ENCODE data around the gene CCSAP.
A peak's percentile ranks its signal among the peaks of the same experiment; 100 is the strongest.

Gene CCSAP

DNA sequence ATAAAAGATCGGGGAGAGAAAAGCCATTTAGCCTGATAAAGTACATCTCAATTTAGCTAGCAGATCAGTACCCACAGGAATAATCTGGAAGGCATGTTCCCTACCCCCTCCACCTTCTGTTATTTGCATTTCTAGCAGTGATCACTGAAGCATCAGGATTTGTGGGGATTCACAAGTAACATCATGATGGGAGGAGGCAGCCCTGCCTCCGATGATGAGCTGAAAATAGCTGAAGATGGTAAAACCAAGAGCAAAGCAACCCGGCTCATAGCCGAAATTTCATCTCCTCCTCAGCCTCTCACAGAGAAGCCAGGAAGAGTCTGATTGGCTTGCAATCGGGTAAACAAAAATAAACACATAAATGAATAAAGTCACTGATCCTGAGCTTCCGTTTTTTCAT, 2.4 kb downstream of the CCSAP start:
- Histone ChIP-seq H3K27me3 (ENCODE audit: low read depth, low read length) (peaks cover 14% of the 10 kb centered on the region), H2AFZ (ENCODE audit: low read depth, low read length) (no peak overlapping the region), H3K4me1 (ENCODE audit: low read length) (peaks cover 27% of the 10 kb centered on the region), H3K79me2 (ENCODE audit: low read length) (peaks cover 43% of the 10 kb centered on the region), H3K36me3 (replicated peaks; ENCODE audit: low read depth, low read length) (peaks cover 4% of the 10 kb centered on the region), H4K20me1 (ENCODE audit: insufficient read depth, low read length) (peaks cover 15% of the 10 kb centered on the region), H3K4me2 (ENCODE audit: low read length) (peak overlapping the region; percentile 49), H3K4me3 (ENCODE audit: low read length) (peak overlapping the region; percentile 46), H3K27ac (ENCODE audit: low read length) (no peak overlapping the region), H3K9ac (ENCODE audit: low read length) (no peak overlapping the region), H3K9me3 (ENCODE audit: insufficient read depth, low read length) (no peaks in the 10 kb centered on the region)
- TF ChIP-seq, protein P1, sequence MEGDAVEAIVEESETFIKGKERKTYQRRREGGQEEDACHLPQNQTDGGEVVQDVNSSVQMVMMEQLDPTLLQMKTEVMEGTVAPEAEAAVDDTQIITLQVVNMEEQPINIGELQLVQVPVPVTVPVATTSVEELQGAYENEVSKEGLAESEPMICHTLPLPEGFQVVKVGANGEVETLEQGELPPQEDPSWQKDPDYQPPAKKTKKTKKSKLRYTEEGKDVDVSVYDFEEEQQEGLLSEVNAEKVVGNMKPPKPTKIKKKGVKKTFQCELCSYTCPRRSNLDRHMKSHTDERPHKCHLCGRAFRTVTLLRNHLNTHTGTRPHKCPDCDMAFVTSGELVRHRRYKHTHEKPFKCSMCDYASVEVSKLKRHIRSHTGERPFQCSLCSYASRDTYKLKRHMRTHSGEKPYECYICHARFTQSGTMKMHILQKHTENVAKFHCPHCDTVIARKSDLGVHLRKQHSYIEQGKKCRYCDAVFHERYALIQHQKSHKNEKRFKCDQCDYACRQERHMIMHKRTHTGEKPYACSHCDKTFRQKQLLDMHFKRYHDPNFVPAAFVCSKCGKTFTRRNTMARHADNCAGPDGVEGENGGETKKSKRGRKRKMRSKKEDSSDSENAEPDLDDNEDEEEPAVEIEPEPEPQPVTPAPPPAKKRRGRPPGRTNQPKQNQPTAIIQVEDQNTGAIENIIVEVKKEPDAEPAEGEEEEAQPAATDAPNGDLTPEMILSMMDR (IDR thresholded peaks at IDR 0.05; ENCODE audit: low read depth, low read length), result no peak
- no peak for TF ChIP-seq EZH2phosphoT487 (IDR thresholded peaks at IDR 0.05; ENCODE audit: low read depth)

DNA sequence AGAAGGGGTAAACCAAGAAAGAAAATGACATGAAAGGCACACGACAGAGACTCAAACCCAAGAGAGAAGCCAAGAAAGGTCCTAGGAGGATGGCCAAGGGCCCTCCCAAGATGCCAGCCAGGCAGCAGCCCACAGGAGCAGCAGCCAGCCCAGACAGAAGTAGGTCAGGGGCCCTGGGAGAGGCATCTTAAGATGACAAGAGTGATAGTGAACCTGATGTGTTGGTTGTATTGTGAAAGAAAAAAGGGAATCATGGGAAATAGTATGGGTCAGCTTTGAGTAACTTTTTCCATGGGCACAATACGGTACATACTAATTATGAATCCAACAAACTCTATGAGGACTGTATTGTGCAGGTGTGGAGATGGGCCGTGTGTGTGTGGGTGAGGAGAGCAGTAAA, 3.3 kb downstream of the CCSAP start:
- H3K9me3 ChIP-seq (ENCODE audit: insufficient read depth, low read length), result no peaks in the 10 kb centered on the region
- no peak overlapping the region for H3K27ac ChIP-seq (ENCODE audit: low read length)
- no peak overlapping the region for H3K4me3 ChIP-seq (ENCODE audit: low read length)
- no peak overlapping the region for H3K9ac ChIP-seq (ENCODE audit: low read length)
- no peak overlapping the region for H2AFZ ChIP-seq (ENCODE audit: low read depth, low read length)
- H3K27me3 ChIP-seq (ENCODE audit: low read depth, low read length), result peaks cover 5% of the 10 kb centered on the region
- H3K4me2 ChIP-seq (ENCODE audit: low read length), result no peak overlapping the region
- no peak for TF ChIP-seq EZH2phosphoT487 (IDR thresholded peaks at IDR 0.05; ENCODE audit: low read depth)
- TF ChIP-seq, protein P1 (IDR thresholded peaks at IDR 0.05; ENCODE audit: low read depth, low read length), result no peak
- peaks cover 4% of the 10 kb centered on the region for H3K36me3 ChIP-seq (replicated peaks; ENCODE audit: low read depth, low read length)
- peaks cover 44% of the 10 kb centered on the region for H3K79me2 ChIP-seq (ENCODE audit: low read length)
- peaks cover 27% of the 10 kb centered on the region for H3K4me1 ChIP-seq (ENCODE audit: low read length)
- peaks cover 15% of the 10 kb centered on the region for H4K20me1 ChIP-seq (ENCODE audit: insufficient read depth, low read length)

DNA sequence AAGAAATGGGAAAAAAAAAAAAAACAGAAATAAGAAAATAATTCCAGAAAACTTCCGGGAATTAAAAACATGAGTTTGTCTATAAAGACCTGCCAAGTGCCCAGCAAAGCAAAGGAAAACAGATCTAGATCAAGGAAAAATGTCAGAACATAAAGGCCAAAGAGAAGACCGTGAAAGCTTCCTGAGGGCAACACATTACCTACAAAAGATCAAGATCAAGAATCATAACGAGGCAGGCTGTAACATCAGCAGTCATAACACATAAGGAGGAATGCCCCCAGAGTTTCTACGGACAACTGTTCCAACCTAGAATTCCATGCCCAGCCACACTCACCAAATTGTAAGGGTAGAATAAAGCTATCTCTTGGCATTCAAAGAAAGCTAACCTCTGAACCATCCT, 3.8 kb downstream of the CCSAP start:
- no peak overlapping the region for H3K4me2 ChIP-seq (ENCODE audit: low read length)

DNA sequence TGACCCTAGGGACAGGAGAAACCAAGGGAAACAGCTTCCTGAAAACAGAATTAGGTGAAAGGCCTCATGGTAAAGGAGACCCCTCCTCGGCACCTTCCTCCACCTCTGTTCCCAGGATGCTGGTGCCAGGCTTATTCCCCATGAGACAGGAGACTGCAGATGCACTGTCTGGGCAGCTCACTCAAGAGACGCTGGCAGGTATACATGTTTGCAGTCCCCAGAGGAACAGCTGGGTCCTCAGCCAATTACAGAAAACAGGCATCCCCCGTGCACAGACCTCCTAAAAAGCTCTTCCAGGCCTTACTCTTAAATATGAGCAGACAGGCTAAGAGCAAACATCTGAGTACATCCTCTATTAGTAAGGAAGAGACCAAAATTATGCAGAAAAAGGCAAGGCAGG, 6.5 kb downstream of the CCSAP start:
- Histone ChIP-seq H3K9ac (ENCODE audit: low read length) (no peak overlapping the region), H3K36me3 (replicated peaks; ENCODE audit: low read depth, low read length) (peaks cover 7% of the 10 kb centered on the region), H3K9me3 (ENCODE audit: insufficient read depth, low read length) (no peaks in the 10 kb centered on the region), H3K4me2 (ENCODE audit: low read length) (no peak overlapping the region), H3K79me2 (ENCODE audit: low read length) (peaks cover 39% of the 10 kb centered on the region), H3K4me3 (ENCODE audit: low read length) (no peak overlapping the region), H3K27ac (ENCODE audit: low read length) (no peak overlapping the region), H2AFZ (ENCODE audit: low read depth, low read length) (no peak overlapping the region), H4K20me1 (ENCODE audit: insufficient read depth, low read length) (peaks cover 15% of the 10 kb centered on the region), H3K4me1 (ENCODE audit: low read length) (peaks cover 23% of the 10 kb centered on the region), H3K27me3 (ENCODE audit: low read depth, low read length) (no peaks in the 10 kb centered on the region)
- no peak for TF ChIP-seq EZH2phosphoT487 (IDR thresholded peaks at IDR 0.05; ENCODE audit: low read depth)
- TF ChIP-seq, protein P1 (IDR thresholded peaks at IDR 0.05; ENCODE audit: low read depth, low read length), result no peak

More for the DNA sequence above, 3.8 kb downstream of the CCSAP start:
- H4K20me1 ChIP-seq (ENCODE audit: insufficient read depth, low read length), result peaks cover 15% of the 10 kb centered on the region
- no peak overlapping the region for H3K9ac ChIP-seq (ENCODE audit: low read length)
- peaks cover 44% of the 10 kb centered on the region for H3K79me2 ChIP-seq (ENCODE audit: low read length)
- H3K4me1 ChIP-seq (ENCODE audit: low read length), result peaks cover 27% of the 10 kb centered on the region
- H3K9me3 ChIP-seq (ENCODE audit: insufficient read depth, low read length), result no peaks in the 10 kb centered on the region
- H2AFZ ChIP-seq (ENCODE audit: low read depth, low read length), result no peak overlapping the region
- peaks cover under 1% of the 10 kb centered on the region for H3K27me3 ChIP-seq (ENCODE audit: low read depth, low read length)
- peaks cover 7% of the 10 kb centered on the region for H3K36me3 ChIP-seq (replicated peaks; ENCODE audit: low read depth, low read length)
- no peak overlapping the region for H3K27ac ChIP-seq (ENCODE audit: low read length)
- no peak overlapping the region for H3K4me3 ChIP-seq (ENCODE audit: low read length)
- TF ChIP-seq EZH2phosphoT487 (IDR thresholded peaks at IDR 0.05; ENCODE audit: low read depth), result no peak
- TF ChIP-seq, protein P1 (IDR thresholded peaks at IDR 0.05; ENCODE audit: low read depth, low read length), result no peak

All from OCI-LY3 (cell line).